DMS79 (cell line): ENCODE data around the gene ZNF446.
A peak's percentile ranks its signal among the peaks of the same experiment; 100 is the strongest.
"Not testable (repeated sequence)": the region's sequence is repeated elsewhere in the genome, so short reads cannot be mapped to it uniquely, and the experiment has no call there.

Source experiments
- DNase-seq: peaks from one replicate; lab custom pipeline; 2025; lab: John Stamatoyannopoulos, UW

The ZNF446 gene

GRCh38 chr19:58470837-58471543 is 5.2 kb upstream of the ZNF446 start:
- not testable (repeated sequence) for DNase-seq

- DNase-seq, result no peak
Observed at GRCh38 chr19:58471736-58472135, 4.4 kb upstream of the ZNF446 start.

- no peak for DNase-seq
Observed at GRCh38 chr19:58473775-58474174, 2.4 kb upstream of the ZNF446 start.

GRCh38 chr19:58474291-58474996 is 1.7 kb upstream of the ZNF446 start:
- DNase-seq, result no peak

GRCh38 chr19:58474997-58475713 is 997 bp upstream of the ZNF446 start:
- no peak for DNase-seq

- no peak for DNase-seq
Observed at GRCh38 chr19:58476498-58477015, 405 bp downstream of the ZNF446 start.

- DNase-seq, result no peak
Observed at GRCh38 chr19:58477130-58477529, 978 bp downstream of the ZNF446 start.

GRCh38 chr19:58477871-58478270 is 1.7 kb downstream of the ZNF446 start:
- DNase-seq, result no peak

- DNase-seq, result no peak
Observed at GRCh38 chr19:58479303-58479702, 3.2 kb downstream of the ZNF446 start.

GRCh38 chr19:58479736-58480480 is 3.8 kb downstream of the ZNF446 start:
- no peak for DNase-seq

- DNase-seq, result no peak
Observed at GRCh38 chr19:58480481-58480830, 4.3 kb downstream of the ZNF446 start.

- no peak for DNase-seq
Observed at GRCh38 chr19:58480831-58481230, 4.7 kb downstream of the ZNF446 start.

GRCh38 chr19:58482372-58482771 is 6.2 kb downstream of the ZNF446 start:
- DNase-seq, result no peak

- DNase-seq, result no peak
Observed at GRCh38 chr19:58483776-58484175, 7.6 kb downstream of the ZNF446 start.

- not testable (repeated sequence) for DNase-seq
Observed at GRCh38 chr19:58484349-58484748, 8.2 kb downstream of the ZNF446 start.

GRCh38 chr19:58491393-58491792 is 15.2 kb downstream of the ZNF446 start:
- DNase-seq, result no peak

- no peak for DNase-seq
Observed at GRCh38 chr19:58492265-58492664, 16.1 kb downstream of the ZNF446 start.

GRCh38 chr19:58497634-58498170 is 21.6 kb downstream of the ZNF446 start:
- no peak for DNase-seq

- no peak for DNase-seq
Observed at GRCh38 chr19:58498316-58499020, 22.3 kb downstream of the ZNF446 start.

GRCh38 chr19:58499021-58499927 is 23.1 kb downstream of the ZNF446 start:
- DNase-seq, result peak; percentile 98
